ENCODE results near the gene KANSL1.

KANSL1 gene

DNA sequence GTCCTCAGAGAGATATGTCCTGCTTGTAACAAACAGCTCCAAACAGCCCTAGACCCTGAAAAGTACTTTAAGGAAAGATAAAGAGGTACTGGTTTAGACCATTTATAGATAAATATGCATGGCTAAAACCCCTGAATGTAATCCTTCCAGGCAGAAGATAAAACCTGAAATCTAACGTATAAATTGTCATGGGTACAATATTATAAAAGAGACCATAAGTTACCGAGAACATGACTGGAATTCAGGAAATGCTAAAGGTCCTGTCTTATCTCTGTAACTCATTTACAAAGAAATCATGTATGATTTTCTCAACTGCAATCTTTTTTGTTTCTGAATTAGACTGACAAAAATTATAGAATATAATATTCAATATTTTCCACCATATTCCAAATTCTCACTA lies 9.2 kb upstream of the KANSL1 start:
- H3K27ac ChIP-seq, result no peak overlapping the region
- TF ChIP-seq Cebpa-rat (IDR thresholded peaks at IDR 0.05), result no peak
- H3K9ac ChIP-seq, result no peak overlapping the region
- H3K4me3 ChIP-seq, result no peak overlapping the region
- peaks cover 7 to 41% (median 23%) of the 10 kb centered on the region in 11 experiments; a peak in 17 of 22 replicates for H3K36me3 ChIP-seq
- no peaks in the 10 kb centered on the region for H3K27me3 ChIP-seq
- no peak overlapping the region for H3K4me2 ChIP-seq
- peaks cover 0 to 23% (median 4%) of the 10 kb centered on the region in 11 experiments; a peak in 8 of 22 replicates for H4K20me1 ChIP-seq
- peaks cover 4 to 26% (median 15%) of the 10 kb centered on the region in 11 experiments; a peak in 20 of 22 replicates for H3K9me3 ChIP-seq (replicated peaks in 1 of 11)
- H3K4me1 ChIP-seq, result peaks cover 0 to 8% (median 6%) of the 10 kb centered on the region in 10 experiments; a peak in 16 of 20 replicates

DNA sequence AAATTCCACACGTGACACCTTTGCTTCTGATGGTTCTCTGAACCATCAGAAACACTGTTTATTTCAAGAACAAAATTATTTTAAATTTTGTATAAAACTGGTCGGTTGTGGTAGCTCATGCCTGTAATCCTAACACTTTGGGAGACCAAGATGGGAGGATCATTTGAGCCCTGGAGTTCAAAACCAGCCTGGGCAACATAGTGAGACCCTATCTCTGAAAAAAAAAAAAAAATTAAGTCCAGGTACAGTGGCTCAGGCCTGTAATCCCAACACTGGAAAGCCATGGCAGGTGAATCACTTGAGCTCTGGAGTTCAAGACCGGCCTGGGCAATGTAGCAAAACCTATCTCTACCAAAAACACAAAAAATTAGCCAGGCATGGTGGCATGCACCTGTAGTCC lies 8.3 kb upstream of the KANSL1 start:
- Histone ChIP-seq H3K4me2 (no peak overlapping the region), H3K36me3 (peaks cover 7 to 36% (median 22%) of the 10 kb centered on the region in 11 experiments; a peak in 17 of 22 replicates), H3K9me3 (replicated peaks in 1 of 11) (peaks cover 4 to 25% (median 14%) of the 10 kb centered on the region in 11 experiments; a peak in 20 of 22 replicates), H3K27me3 (no peaks in the 10 kb centered on the region), H3K4me3 (no peak overlapping the region), H3K4me1 (peaks cover 0 to 15% (median 13%) of the 10 kb centered on the region in 10 experiments; a peak in 16 of 20 replicates), H3K9ac (no peak overlapping the region), H3K27ac (no peak overlapping the region), H4K20me1 (peaks cover 0 to 32% (median 4%) of the 10 kb centered on the region in 11 experiments; a peak in 9 of 22 replicates)
- no peak for TF ChIP-seq Cebpa-rat (IDR thresholded peaks at IDR 0.05)

- Histone ChIP-seq H3K9ac (no peak overlapping the region), H3K4me1 (peaks cover 12 to 27% (median 25%) of the 10 kb centered on the region in 10 experiments), H3K36me3 (peaks cover under 1 to 23% (median 9%) of the 10 kb centered on the region in 11 experiments; a peak in 13 of 22 replicates), H4K20me1 (peaks cover 0 to 37% (median 6%) of the 10 kb centered on the region in 11 experiments; a peak in 10 of 22 replicates), H3K9me3 (replicated peaks in 1 of 11) (peaks cover 0 to 12% (median 2%) of the 10 kb centered on the region in 11 experiments; a peak in 8 of 22 replicates), H3K4me2 (no peak overlapping the region), H3K4me3 (no peak overlapping the region), H3K27me3 (no peaks in the 10 kb centered on the region), H3K27ac (no peak overlapping the region)
- no peak for TF ChIP-seq Cebpa-rat (IDR thresholded peaks at IDR 0.05)
Observed at GRCh38 chr17:46200197-46200596, 7.0 kb upstream of the KANSL1 start.

DNA sequence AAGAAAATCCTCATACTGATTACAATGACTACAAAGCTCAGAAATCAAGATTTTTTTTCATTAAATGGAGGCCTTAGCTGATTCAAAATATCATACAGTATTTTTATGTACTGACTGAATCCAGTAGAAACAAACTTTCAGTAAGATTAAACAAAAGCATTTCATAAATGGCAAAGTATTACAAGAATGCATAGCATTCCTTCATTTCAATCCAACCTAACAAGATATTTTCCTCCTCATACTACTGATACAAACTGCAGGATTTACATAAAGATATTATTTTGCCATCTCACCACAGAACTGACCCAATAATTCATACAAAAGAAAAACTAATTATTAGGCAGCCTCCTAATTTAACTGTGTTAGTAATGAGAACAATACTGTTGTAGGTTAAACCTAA lies 6.2 kb upstream of the KANSL1 start:
- Histone ChIP-seq H4K20me1 (peaks cover 0 to 37% (median 6%) of the 10 kb centered on the region in 11 experiments; a peak in 10 of 22 replicates), H3K36me3 (peaks cover 0 to 15% (median 6%) of the 10 kb centered on the region in 11 experiments; a peak in 10 of 22 replicates), H3K4me1 (peaks cover 20 to 35% (median 33%) of the 10 kb centered on the region in 10 experiments), H3K27me3 (no peaks in the 10 kb centered on the region), H3K9ac (no peak overlapping the region), H3K4me2 (no peak overlapping the region), H3K4me3 (no peak overlapping the region), H3K27ac (no peak overlapping the region), H3K9me3 (replicated peaks in 1 of 11) (peaks cover 0 to 10% (median 0%) of the 10 kb centered on the region in 11 experiments; a peak in 4 of 22 replicates)
- no peak for TF ChIP-seq Cebpa-rat (IDR thresholded peaks at IDR 0.05)

DNA sequence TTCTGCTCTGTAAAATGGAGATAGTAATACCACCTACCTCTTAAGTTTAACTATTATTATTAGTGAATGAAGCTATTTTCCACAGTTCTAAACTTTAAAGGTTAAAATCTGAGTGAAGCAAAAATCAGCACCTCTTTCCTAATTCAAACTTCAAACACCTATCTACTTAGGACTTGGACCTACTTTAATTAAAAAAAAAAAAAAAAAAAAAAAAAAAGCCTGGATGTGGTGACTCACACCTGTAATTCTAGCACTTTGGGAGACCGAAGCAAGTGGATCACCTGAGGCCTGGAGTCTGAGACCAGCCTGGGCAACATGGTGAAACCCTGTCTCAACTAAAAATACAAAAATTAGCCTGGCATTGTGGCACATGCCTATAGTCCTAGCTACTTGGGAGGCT lies 5.0 kb upstream of the KANSL1 start:
- no peak overlapping the region for H3K27ac ChIP-seq
- H3K4me2 ChIP-seq, result peak overlapping the region in 4 of 11 experiments; percentile 35 to 44 (median 43); a peak in 4 of 22 replicates
- TF ChIP-seq Cebpa-rat (IDR thresholded peaks at IDR 0.05), result no peak
- peaks cover 0 to 34% (median 6%) of the 10 kb centered on the region in 11 experiments; a peak in 9 of 22 replicates for H4K20me1 ChIP-seq
- peak overlapping the region in 1 of 11 experiments; percentile 52; a peak in 1 of 22 replicates for H3K9ac ChIP-seq
- H3K4me3 ChIP-seq, result no peak overlapping the region
- H3K27me3 ChIP-seq, result no peaks in the 10 kb centered on the region
- H3K9me3 ChIP-seq (replicated peaks in 1 of 11), result peaks cover 0 to 4% (median 0%) of the 10 kb centered on the region in 11 experiments; a peak in 3 of 22 replicates
- peaks cover 21 to 38% (median 35%) of the 10 kb centered on the region in 10 experiments for H3K4me1 ChIP-seq
- H3K36me3 ChIP-seq, result peaks cover 0 to 10% (median 6%) of the 10 kb centered on the region in 11 experiments; a peak in 7 of 22 replicates

GRCh38 chr17:46197530-46197929 lies 4.3 kb upstream of the KANSL1 start:
- Histone ChIP-seq H3K4me3 (no peak overlapping the region), H3K4me1 (peaks cover 21 to 38% (median 35%) of the 10 kb centered on the region in 10 experiments), H3K36me3 (peaks cover 0 to 10% (median 6%) of the 10 kb centered on the region in 11 experiments; a peak in 6 of 22 replicates), H3K9me3 (replicated peaks in 1 of 11) (peaks cover 0 to 4% (median 0%) of the 10 kb centered on the region in 11 experiments; a peak in 3 of 22 replicates), H3K4me2 (peak overlapping the region in 8 of 11 experiments; percentile 12 to 45 (median 38); a peak in 15 of 22 replicates), H4K20me1 (peaks cover 0 to 30% (median 6%) of the 10 kb centered on the region in 11 experiments; a peak in 9 of 22 replicates), H3K27ac (no peak overlapping the region), H3K9ac (peak overlapping the region in 1 of 11 experiments; percentile 52; a peak in 1 of 22 replicates), H3K27me3 (no peaks in the 10 kb centered on the region)
- TF ChIP-seq Cebpa-rat (IDR thresholded peaks at IDR 0.05), result no peak

DNA sequence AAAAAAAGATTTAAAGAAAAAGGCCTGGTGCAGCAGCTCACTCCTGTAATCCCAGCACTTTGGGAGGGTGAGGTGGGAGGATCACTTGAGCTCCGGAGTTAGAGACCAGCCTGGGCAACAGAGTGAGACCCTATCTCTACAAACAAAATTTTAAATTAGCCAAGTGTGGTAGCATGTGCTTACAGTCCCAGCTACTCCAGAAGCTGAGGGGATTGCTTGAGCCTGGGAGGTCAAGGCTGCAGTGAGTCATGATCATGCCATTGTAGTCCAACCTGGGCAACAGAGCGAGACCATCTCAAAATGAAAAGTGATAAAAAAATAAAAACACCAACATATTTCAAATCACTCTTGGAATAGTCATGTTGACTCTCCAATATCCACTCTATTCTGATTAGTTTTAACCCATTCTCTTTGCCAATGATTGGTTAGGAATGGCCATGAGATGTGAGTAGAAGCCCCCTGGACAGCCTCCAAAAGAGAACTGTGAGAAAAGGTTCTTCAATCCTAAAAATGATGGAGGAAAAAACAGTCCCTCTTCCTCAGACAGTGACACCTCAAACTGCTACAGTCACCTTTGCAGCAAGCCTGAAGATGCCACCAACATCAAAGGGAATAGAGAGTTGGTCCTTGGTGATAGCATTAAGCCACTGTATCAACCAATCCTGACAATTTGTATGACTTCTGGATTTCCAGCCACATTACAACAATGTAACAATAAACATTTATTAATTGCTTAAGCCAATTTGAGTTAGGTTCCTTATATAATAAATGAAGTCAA lies 2.9 kb upstream of the KANSL1 start:
- H3K27me3 ChIP-seq, result no peaks in the 10 kb centered on the region
- H3K9me3 ChIP-seq (replicated peaks in 1 of 11), result peaks cover 0 to 4% (median 0%) of the 10 kb centered on the region in 11 experiments; a peak in 3 of 22 replicates
- peaks cover 4 to 38% (median 13%) of the 10 kb centered on the region in 11 experiments; a peak in 18 of 22 replicates for H4K20me1 ChIP-seq
- peaks cover 0 to 6% (median 0%) of the 10 kb centered on the region in 11 experiments; a peak in 3 of 22 replicates for H3K36me3 ChIP-seq
- H3K4me1 ChIP-seq, result peaks cover 21 to 38% (median 35%) of the 10 kb centered on the region in 10 experiments
- TF ChIP-seq Cebpa-rat (IDR thresholded peaks at IDR 0.05), result no peak
- H3K4me3 ChIP-seq, result no peak overlapping the region
- peak overlapping the region in 7 of 11 experiments; percentile 3 to 86 (median 23); a peak in 7 of 22 replicates for H3K4me2 ChIP-seq
- peak overlapping the region in 1 of 11 experiments; percentile 29; a peak in 1 of 22 replicates for H3K9ac ChIP-seq
- H3K27ac ChIP-seq, result 0 out of 22 replicates have a peak overlapping the region, but pooled peaks of 2 of the 11 experiments have one; percentile 0 to 97

- Histone ChIP-seq H3K4me1 (peaks cover 26 to 46% (median 40%) of the 10 kb centered on the region in 10 experiments), H3K36me3 (peaks cover 0 to 6% (median 0%) of the 10 kb centered on the region in 11 experiments; a peak in 2 of 22 replicates), H3K9ac (peak overlapping the region in 1 of 11 experiments; percentile 98; a peak in 1 of 22 replicates), H4K20me1 (peaks cover 12 to 39% (median 19%) of the 10 kb centered on the region in 11 experiments; a peak in 21 of 22 replicates), H3K9me3 (replicated peaks in 1 of 11) (peaks cover 0 to 4% (median 0%) of the 10 kb centered on the region in 11 experiments; a peak in 3 of 22 replicates), H3K27ac (peak overlapping the region in 8 of 11 experiments; percentile 0 to 99 (median 98); a peak in 9 of 22 replicates), H3K4me3 (no peak overlapping the region; a peak in 2 of 20 replicates), H3K27me3 (no peaks in the 10 kb centered on the region), H3K4me2 (peak overlapping the region; percentile 74 to 95 (median 84); a peak in 18 of 22 replicates)
- TF ChIP-seq Cebpa-rat (IDR thresholded peaks at IDR 0.05), result no peak
Observed at GRCh38 chr17:46195217-46195855, 2.1 kb upstream of the KANSL1 start.
